PC-9 (cell line): Measurements from ENCODE around the gene YAP1. TPM values are rescaled to one million over a fixed set of nuclear protein-coding genes. Genes with fewer than 3 reads are reported as not detected.
A peak's percentile ranks its signal among the peaks of the same experiment; 100 is the strongest.

Experiments used
- BruUV-seq: library from RNA; stranded (reverse); fragments of 400-500 nt; replicated peaks from 2 replicates; lab custom pipeline; 2021; lab: Mats Ljungman, UMichigan
- CTCF ChIA-PET: fragments of 300-600 bp; sonication (Branson Sonifier 250); formaldehyde crosslinking; loops from one replicate; lab custom pipeline; 2022; ENCODE audit warnings: antibody characterized with exemption; lab: Charles Lee
- POLR2A ChIA-PET: fragments of 300-600 bp; sonication (Branson Sonifier 250); formaldehyde crosslinking; loops from one replicate; lab custom pipeline; 2022; ENCODE audit warnings: antibody characterized with exemption; ENCODE audit not compliant: unreplicated experiment; lab: Charles Lee
- DNase-seq, 2 experiments: peaks; one replicate each; pipeline versions ENCODE4 v3.0.0 to v3.0.0-alpha.2; 2015 to 2022; ENCODE audit warnings: mixed read lengths in 1 of 2
- H2AFZ ChIP-seq: fragments of 200-600 bp; sonication (generic); 2 replicates; pipeline ENCODE4 v1.8.1; 2017; ENCODE audit warnings: antibody characterized with exemption
- H3F3A ChIP-seq: fragments of 200-600 bp; sonication (generic); 2 replicates; pipeline ENCODE4 v1.8.1; 2017; ENCODE audit warnings: antibody characterized with exemption, mild to moderate bottlenecking, low read depth; ENCODE audit not compliant: insufficient read depth
- H3K27ac ChIP-seq: fragments of 200-600 bp; sonication (generic); 2 replicates; pipeline ENCODE4 v1.6.1; 2016; ENCODE audit warnings: mixed run types
- H3K27me3 ChIP-seq: fragments of 200-600 bp; sonication (generic); 2 replicates; pipeline ENCODE4 v1.6.1; 2016; ENCODE audit warnings: low read depth, mixed run types; ENCODE audit not compliant: insufficient read depth
- H3K36me3 ChIP-seq: fragments of 200-600 bp; sonication (generic); 2 replicates; pipeline ENCODE4 v1.6.1; 2016; ENCODE audit warnings: low read depth, mixed run types
- H3K4me1 ChIP-seq: fragments of 200-600 bp; sonication (generic); replicated peaks from 2 replicates; pipeline ENCODE4 v1.6.1; 2016; ENCODE audit warnings: mixed run types; ENCODE audit not compliant: insufficient read depth
- H3K4me2 ChIP-seq: fragments of 200-600 bp; sonication (generic); 2 replicates; pipeline ENCODE4 v1.6.1; 2017; ENCODE audit warnings: mixed run types
- H3K4me3 ChIP-seq: fragments of 200-600 bp; sonication (generic); 2 replicates; pipeline ENCODE4 v1.6.1; 2016; ENCODE audit warnings: mixed run types
- H3K79me2 ChIP-seq: fragments of 200-600 bp; sonication (generic); 2 replicates; pipeline ENCODE4 v1.6.1; 2017; ENCODE audit warnings: low read depth, mixed run types
- H3K9me2 ChIP-seq: fragments of 200-600 bp; sonication (generic); 2 replicates; pipeline ENCODE4 v1.8.1; 2017; ENCODE audit warnings: mild to moderate bottlenecking; ENCODE audit not compliant: insufficient read depth
- H3K9me3 ChIP-seq: fragments of 200-600 bp; sonication (generic); 2 replicates; pipeline ENCODE4 v1.8.1; 2016; ENCODE audit warnings: low read depth; ENCODE audit not compliant: insufficient read depth
- H4K20me1 ChIP-seq: fragments of 200-600 bp; sonication (generic); 2 replicates; pipeline ENCODE4 v1.8.1; 2017; ENCODE audit not compliant: insufficient read depth
- CTCF ChIP-seq: fragments of 200-600 bp; sonication (generic); conservative IDR thresholded peaks from 2 replicates; pipeline ENCODE4 v1.6.1; 2017; ENCODE audit warnings: mixed run types, antibody characterized with exemption, mild to moderate bottlenecking, moderate library complexity
- EZH2 ChIP-seq: fragments of 200-600 bp; sonication (generic); IDR thresholded peaks from 2 replicates; pipeline ENCODE4 v1.8.0; 2017; ENCODE audit warnings: antibody characterized with exemption, low read depth
- intact Hi-C: fragments of 100-400 bp; cut with micrococcal nuclease; formaldehyde crosslinking; loops from one replicate; pipeline ENCODE4 v1.10.0; 2022; ENCODE audit not compliant: unreplicated experiment
- total RNA-seq: library from RNA; stranded (reverse); gene quantifications from 2 replicates; pipeline ENCODE4 v1.2.3, GENCODE V29; 2021

The YAP1 gene
- total RNA-seq, 1 experiment from 2014 or later = 111 TPM

DNA sequence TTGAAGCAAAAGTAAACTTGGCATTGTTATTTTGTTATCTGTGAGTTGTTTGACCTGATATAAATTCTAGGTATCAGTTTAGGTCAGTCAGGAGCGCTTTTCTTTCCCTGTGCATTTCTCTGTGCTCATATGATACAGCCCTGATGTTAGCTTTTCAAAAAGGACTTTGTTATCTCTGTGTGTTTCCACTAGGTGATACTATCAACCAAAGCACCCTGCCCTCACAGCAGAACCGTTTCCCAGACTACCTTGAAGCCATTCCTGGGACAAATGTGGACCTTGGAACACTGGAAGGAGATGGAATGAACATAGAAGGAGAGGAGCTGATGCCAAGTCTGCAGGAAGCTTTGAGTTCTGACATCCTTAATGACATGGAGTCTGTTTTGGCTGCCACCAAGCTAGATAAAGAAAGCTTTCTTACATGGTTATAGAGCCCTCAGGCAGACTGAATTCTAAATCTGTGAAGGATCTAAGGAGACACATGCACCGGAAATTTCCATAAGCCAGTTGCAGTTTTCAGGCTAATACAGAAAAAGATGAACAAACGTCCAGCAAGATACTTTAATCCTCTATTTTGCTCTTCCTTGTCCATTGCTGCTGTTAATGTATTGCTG lies 119.4 kb downstream of the YAP1 start:
- H3K27ac ChIP-seq = peak overlapping the region; percentile 46
- peak in 1 of 2 experiments; percentile 32 for DNase-seq
- no peak overlapping the region for H3K4me3 ChIP-seq
- H3K79me2 ChIP-seq = peaks cover 16% of the 10 kb centered on the region
- CTCF ChIA-PET = interaction anchor here (0.6 to 1.3 kb wide), 2 partner anchors 39 to 119 kb away, joined by 4 to 7 read pairs; no protein-coding TSS in a partner anchor
- no peaks in the 10 kb centered on the region for H3K27me3 ChIP-seq
- H3K4me1 ChIP-seq = peaks cover 57% of the 10 kb centered on the region
- H3K36me3 ChIP-seq = peaks cover 52% of the 10 kb centered on the region
- no peaks in the 10 kb centered on the region for H3K9me3 ChIP-seq
- H4K20me1 ChIP-seq = no peaks in the 10 kb centered on the region
- peak overlapping the region; percentile 20 for H3K4me2 ChIP-seq
- no peaks in the 10 kb centered on the region for H3K9me2 ChIP-seq
- BruUV-seq = no TSS peak
- H3F3A ChIP-seq = peaks cover 49% of the 10 kb centered on the region
- no peak overlapping the region for H2AFZ ChIP-seq
- TF ChIP-seq EZH2 (no peak), CTCF (no peak)
- intact Hi-C loops = loop anchor here (1.0 to 5.0 kb wide), 4 partner anchors 27 to 218 kb away; no protein-coding TSS in a partner anchor
- POLR2A ChIA-PET = no interaction called here

DNA sequence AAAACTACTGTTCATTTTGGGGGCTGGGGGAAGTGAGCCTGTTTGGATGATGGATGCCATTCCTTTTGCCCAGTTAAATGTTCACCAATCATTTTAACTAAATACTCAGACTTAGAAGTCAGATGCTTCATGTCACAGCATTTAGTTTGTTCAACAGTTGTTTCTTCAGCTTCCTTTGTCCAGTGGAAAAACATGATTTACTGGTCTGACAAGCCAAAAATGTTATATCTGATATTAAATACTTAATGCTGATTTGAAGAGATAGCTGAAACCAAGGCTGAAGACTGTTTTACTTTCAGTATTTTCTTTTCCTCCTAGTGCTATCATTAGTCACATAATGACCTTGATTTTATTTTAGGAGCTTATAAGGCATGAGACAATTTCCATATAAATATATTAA lies 119.9 kb downstream of the YAP1 start:
- intact Hi-C loops = loop anchor here (1.0 kb wide), 3 partner anchors 26 to 219 kb away; no protein-coding TSS in a partner anchor
- no peak overlapping the region for H2AFZ ChIP-seq
- peaks cover 16% of the 10 kb centered on the region for H3K79me2 ChIP-seq
- TF ChIP-seq CTCF = no peak
- TF ChIP-seq EZH2 = no peak
- no peaks in the 10 kb centered on the region for H4K20me1 ChIP-seq
- DNase-seq = peak in 1 of 2 experiments; percentile 94
- peaks cover 51% of the 10 kb centered on the region for H3K4me1 ChIP-seq
- H3K27me3 ChIP-seq = no peaks in the 10 kb centered on the region
- H3K4me3 ChIP-seq = no peak overlapping the region
- no peaks in the 10 kb centered on the region for H3K9me3 ChIP-seq
- ChIA-PET CTCF (interaction anchor here (0.6 to 1.3 kb wide), 2 partner anchors 38 to 119 kb away, joined by 4 to 7 read pairs; no protein-coding TSS in a partner anchor), POLR2A (no interaction called here)
- H3K4me2 ChIP-seq = peak overlapping the region; percentile 20
- H3K36me3 ChIP-seq = peaks cover 46% of the 10 kb centered on the region
- peaks cover 43% of the 10 kb centered on the region for H3F3A ChIP-seq
- no peaks in the 10 kb centered on the region for H3K9me2 ChIP-seq
- H3K27ac ChIP-seq = peak overlapping the region; percentile 46
- no TSS peak for BruUV-seq

- Histone ChIP-seq H3K9me3 (no peaks in the 10 kb centered on the region), H3K4me2 (peak overlapping the region; percentile 20; the same call in 1 of the 2 replicates), H3K79me2 (peaks cover 16% of the 10 kb centered on the region), H3K4me3 (no peak overlapping the region), H4K20me1 (no peaks in the 10 kb centered on the region), H3K9me2 (no peaks in the 10 kb centered on the region), H2AFZ (no peak overlapping the region), H3F3A (peaks cover 36% of the 10 kb centered on the region), H3K27ac (no peak overlapping the region), H3K36me3 (peaks cover 40% of the 10 kb centered on the region), H3K27me3 (no peaks in the 10 kb centered on the region), H3K4me1 (peaks cover 44% of the 10 kb centered on the region)
- intact Hi-C loops = loop anchor here (1.0 kb wide), 3 partner anchors 25 to 220 kb away; no protein-coding TSS in a partner anchor
- TF ChIP-seq CTCF (no peak), EZH2 (no peak)
- DNase-seq = no peak
- ChIA-PET CTCF (interaction anchor here (0.6 to 1.3 kb wide), 2 partner anchors 37 to 109 kb away, joined by 4 read pairs; no protein-coding TSS in a partner anchor), POLR2A (no interaction called here)
- BruUV-seq = no TSS peak
These were observed 120.7 kb downstream of the YAP1 start for GRCh38 chr11:102230911-102231310.
